Embryonic facial prominence (tissue), 1 donor: ENCODE measurements around the gene LRRC4.

Experiments used
- DNase-seq: peaks from one replicate; pipeline ENCODE4 v3.0.0-alpha.2; 2016; ENCODE audit errors: extremely low spot score

LRRC4 gene

DNA sequence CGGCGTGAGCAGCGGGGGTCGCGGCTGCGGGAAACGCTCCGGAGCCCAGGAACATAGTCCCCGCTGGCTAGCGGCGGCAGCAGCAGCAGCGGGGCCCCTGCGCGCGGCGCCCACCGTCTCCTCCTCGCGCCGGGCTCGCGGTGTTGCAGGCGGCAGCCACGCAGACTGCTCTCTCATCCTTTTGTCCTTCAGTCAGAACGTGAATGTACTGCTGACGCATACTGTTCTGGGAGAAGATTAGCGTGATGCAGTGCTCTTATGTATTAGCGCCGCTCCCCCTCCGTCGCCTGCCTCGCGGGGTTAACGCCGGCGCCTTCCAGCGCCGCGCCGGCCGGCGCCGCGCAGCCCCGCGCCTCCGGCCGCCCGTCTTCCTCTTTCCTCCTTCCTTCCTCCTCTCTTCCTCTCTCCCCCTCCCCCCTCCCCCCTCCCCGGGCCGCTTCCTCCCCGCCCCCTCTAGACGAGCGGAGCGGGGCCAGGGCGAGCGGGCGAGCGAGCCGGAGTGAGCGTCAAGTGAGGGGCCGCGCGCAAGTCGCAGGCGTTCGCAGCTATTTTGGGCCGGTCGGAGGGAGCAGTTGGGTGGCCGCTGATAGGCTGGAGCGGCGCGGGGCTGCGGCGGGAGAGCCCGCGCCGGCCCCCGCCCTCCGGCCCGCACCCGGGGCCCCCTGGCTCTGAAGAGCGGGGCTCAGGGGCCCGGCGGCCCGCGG lies 816 bp upstream of the LRRC4 start:
- DNase-seq: peak; percentile 70

DNA sequence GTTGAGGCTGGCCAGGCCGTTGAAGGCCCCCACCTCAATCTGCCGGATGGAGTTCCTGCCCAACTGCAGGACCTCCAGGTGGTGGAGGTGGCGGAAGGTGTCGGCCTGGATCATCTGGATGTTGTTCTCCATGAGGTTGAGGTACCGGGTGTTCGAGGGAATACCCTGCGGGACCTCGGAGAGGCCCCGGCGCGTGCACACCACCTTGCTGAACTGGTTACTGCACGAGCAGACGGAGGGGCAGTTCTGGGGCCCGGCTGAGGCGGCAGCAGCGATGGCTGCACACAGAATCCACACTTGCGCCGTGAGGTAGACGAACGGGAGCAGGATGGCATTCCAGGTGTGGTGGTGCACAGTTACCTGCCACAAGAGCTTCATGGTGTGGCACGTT lies 979 bp downstream of the LRRC4 start:
- no peak for DNase-seq

DNA sequence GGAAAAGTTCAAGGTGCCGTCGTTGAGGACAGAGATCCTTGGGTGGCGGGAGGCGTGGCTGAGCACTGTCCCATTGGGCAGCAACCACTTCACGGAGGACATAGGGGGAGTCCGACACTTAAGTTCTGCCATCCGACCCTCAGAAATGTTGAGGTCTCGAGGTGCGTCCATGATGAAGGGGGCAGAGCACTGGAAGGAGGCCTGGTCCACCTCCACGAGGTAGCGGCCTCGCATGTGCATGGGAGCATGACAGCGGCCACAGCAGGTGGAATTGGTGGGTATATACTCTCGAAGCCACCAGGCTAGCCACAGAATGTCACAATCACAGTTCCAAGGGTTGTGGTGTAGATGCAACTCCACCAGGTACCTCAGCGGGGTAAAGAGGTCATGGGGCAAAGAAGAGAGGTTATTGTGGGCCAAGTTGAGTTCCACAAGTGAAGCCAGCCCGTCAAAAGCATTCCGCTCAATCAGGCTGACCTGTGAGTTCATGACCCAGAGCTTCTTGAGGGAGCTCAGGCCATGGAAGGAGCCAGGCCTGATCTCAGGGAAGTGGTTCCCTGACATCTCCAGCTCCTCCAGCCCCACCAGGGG lies 1.7 kb downstream of the LRRC4 start:
- no peak for DNase-seq

DNA sequence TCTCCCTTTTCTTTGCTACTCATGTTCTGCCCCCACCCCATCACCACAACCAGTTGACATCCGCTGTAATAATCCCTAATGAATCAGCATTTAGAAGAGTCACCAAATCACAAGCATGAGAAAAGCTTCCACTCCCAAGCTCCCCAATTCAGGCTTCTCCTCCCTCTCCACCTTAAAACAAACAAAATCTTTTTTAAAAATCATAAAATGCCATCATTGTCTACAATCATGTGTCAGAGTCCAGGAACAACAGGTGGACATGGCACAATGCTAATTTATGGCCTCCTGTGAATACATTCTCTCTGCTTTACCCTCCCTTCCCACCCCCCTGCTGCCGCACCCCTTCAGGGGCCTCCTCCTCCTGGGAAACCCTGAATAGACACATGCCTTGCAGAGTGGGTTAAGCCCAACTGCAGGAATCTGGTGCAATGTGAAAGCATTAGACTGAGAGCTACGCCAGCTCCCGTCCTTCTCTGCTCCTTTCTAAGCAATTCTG lies 3.7 kb downstream of the LRRC4 start:
- DNase-seq: no peak

DNA sequence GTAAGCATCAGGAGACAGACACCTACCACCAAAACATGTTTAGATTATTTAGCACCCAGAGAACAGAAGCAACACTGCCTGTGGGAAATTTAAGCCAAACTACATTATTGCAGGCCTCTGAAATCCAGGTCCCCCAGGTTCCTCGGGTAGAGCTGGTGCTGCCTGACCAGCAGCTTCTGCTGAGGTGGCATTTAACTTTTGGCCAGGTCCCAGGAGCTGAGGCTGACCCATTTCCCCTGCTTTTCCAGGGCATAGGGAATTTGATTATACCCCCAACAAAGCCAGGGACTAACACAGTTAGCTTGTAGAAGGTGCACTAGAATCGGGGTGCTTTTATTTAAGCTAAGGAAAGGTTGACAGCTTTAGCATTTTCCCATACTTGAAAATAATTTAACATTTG lies 4.7 kb downstream of the LRRC4 start:
- no peak for DNase-seq

DNA sequence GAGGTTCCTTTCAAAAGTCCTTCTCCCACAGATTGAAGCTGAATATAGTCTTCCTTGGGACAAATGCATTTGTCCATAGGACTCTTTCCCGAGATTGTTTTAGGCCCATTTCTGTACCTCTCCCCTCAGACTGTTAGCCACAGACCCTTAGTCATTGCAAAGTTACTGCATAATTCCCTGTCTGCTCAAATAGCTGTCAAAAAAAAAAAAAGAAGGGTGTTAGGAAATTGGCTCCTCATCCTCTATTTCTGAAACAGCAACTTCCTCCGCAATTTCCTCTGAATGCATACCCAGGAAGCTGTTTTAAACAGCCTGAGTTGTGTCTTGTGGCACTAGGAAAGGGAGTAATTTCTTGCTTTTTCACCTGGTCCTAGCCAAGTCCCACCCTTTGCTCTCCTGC lies 5.4 kb downstream of the LRRC4 start:
- DNase-seq: no peak

DNA sequence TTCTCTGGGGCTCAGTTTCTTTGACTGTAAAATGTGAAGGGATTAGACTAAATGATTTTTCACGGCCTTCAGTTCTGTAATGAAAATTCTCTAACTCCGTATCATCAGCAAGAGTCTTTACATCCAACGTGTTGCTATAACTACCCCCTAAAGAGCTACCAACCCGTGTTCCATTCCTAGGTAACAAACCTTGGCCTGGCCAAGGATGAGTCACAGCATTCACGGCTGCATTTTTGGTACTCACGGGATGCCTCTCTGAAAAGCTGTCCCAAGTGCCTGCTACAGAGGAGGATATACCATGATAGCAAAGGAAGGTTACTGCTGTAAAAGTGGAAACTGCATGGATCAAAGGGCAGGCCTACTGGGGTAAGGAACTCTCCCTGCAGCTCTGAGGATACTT lies 5.9 kb downstream of the LRRC4 start:
- DNase-seq: no peak

DNA sequence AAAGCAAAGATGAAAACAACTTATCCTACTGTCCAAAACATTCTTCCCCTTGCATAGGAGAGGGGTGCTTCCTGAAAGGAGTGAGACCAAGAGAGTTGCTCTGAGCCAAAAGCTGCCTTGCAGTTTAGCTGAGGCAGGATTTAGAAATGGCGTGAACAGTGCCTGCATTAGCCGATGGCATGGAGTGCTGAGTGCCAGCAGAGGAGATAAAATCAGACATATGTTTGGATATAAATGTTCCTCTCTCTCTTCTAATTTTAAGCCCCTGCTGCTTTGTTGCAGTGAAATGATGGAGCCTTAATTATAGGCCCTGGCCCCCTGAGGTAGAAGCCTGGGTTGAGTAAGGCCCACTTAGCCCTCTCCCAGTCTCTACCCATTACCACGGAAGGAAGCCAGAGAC lies 7.1 kb downstream of the LRRC4 start:
- DNase-seq: no peak

DNA sequence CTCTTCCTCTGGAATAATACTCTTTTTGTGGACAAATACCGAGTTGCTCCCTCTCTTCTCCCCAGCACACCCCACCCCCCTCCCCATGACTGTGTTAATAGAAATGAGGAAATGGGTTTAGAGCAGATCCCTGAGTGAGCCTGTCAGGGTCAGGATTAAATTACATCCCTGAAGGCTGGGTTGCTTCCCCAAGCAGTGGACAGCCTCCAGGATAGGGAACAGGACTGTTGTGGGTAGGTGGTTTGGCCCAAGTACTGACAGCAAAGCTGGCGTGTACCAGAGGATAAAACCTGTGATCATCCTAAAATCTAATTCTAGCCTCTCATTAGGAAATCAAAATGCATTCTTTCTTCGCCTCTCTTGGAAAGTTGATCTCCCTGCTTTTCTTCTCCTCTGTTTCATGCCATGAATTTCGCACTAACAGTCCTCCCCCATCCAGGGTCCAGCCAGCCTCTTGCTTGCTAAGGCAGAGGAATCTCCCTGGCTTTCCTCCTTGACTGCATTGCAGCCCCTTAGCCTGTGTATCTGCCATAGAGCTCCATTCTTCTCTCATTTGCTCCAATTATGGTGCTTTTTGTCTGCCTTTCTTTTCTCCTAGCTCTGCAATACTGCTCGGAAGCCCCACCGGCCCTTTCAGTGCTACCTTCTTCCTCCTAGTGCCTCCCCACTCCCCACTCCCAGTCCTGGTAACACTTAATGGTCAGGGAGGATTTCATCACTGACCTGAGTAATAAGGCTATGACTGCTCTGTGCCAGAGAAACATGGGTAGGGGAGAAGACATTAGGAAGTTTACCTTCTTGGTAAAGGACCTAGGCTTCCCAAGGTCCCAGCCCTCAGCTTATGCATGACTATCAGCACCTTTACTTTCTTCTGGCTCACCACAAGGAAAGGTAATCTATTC lies 8.4 kb downstream of the LRRC4 start:
- DNase-seq: no peak

DNA sequence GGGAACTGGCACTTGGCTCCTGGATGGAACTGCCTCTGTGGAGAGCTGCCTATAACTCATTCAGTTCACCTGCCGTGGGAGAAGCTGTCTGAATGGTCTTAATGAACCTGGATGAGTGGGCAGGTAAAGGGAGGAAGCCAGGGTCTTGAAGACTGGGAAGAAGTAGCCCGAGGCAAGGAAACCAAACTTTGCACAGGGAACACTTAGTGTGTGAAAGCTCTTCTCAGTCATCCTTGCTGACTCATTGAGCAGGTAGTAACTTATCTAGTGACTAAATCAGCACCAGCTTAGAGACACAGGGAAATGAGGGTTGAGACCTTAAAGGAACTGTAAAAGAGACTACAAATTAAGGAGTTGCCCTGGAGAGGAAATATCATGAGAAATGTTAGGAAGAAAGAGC lies 9.9 kb downstream of the LRRC4 start:
- no peak for DNase-seq

DNA sequence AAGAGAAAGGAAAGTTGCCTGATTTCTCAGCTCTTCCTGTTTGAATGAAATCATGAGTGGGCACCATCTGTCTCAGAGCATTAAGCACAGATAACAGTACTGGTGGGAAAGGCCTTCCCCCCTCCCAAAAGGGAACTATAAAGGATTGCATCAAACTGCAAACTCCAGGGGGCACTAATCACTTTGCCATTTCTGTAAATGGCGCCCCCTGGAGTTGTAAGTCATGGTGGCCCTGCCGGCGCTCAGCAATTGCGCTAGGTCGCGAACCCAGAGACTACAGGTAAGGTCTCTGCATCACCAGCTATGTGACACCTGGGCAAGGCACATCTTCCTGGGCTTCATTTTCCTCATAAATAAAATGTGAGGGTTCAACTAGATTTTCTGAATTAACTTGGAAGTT lies 11.1 kb downstream of the LRRC4 start:
- DNase-seq: no peak

DNA sequence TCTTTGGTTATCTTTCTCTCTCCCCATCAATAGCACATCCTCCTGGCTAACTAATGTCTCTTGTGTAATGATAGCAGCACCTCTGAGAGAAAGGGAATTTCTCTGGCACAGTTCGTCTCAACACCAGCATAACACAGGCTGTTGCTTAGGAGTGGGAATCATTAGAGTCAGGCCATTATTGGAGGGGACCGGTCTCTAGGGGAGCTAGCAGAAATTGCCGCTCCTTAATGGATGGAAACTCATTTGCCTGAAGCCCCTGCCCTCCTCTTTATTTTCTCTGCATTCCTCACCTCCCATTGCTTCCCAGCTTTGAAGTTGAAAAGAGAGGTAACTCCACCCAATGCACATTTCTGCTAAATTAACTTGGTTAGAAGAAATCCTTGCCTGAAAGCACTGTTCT lies 11.9 kb downstream of the LRRC4 start:
- no peak for DNase-seq

DNA sequence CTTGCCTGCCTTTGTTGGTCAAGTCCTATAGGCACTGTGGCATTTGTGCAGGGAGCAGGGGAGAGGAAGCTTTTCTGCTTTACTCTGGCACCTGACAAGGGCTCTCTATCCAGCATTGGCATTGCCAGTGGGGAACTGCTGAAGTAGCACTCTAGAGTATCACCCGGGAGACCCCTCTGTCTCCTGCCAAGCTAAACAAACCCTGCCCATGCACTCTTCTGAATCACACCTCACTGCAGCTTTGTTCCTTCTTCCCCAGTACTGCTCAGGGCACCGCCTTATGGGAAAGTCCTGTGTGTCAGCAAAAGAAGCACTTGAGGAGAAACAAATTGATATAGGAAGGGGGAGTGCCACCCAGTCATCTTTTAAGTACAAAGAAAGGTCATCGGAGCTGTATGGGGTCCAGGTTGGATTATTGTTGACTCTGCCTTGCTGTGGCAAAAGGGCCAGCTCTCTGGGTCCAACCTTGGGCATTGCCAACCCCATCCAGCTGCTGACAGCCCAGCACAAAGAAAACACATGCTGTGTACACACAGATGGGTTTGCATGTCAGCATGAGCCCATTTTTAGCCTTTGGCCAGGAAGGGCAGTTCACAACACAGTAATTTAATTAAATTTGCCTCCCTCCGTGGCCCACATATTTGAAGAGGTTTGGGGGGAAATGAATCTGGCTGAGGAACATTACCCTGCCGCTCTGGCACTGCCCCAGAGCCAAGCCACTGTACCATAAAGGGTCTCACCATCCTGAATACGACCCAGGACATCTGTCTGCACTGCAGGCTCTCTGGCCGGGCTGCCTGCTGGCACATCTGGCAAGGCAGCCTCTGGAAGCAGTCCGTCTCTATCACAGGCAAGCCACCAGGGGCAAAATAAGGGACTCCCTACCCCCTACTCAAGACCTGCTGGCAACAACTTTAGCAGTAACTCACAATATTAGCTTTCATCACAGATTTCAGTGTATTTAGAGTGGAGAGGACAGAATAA lies 13.1 kb downstream of the LRRC4 start:
- no peak for DNase-seq

DNA sequence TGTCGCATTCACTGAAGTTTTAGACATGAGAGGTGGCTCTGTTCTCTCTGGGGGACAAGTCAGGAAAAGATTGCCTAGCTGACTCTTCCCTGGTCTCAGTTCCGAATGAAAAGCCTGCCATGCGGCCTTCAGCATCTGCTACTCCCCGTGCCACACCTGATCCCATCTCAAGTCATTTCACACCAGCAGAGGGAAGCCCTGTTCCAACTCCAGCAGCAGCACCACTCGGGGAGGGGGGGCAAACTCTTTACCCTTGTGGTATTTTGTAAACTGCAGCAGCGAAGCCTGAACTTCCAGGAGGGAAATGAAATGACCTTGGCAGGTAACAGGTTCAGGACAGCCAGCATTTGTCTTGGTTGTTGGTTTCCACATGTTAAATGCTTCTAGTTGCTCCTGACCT lies 13.8 kb downstream of the LRRC4 start:
- DNase-seq: no peak

DNA sequence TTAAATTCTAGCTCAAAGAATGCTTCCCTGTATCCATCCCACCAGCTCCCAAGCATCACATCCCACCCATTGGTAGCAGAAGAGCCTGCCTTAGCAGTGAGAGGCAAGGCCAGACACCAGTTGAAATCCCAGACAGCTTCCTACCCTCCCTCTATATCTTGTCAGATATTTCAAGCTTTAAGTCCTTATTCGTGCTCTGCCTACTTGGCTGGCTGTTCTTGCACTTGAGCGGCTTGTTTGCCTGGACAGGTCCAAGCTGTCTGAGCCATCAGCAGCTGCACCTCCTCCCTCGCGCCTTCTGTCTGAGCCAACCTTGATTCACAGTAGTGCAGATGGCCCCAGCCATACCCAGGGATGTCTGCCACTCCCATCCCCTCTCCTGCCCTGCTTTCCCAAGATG lies 16.4 kb downstream of the LRRC4 start:
- DNase-seq: no peak

DNA sequence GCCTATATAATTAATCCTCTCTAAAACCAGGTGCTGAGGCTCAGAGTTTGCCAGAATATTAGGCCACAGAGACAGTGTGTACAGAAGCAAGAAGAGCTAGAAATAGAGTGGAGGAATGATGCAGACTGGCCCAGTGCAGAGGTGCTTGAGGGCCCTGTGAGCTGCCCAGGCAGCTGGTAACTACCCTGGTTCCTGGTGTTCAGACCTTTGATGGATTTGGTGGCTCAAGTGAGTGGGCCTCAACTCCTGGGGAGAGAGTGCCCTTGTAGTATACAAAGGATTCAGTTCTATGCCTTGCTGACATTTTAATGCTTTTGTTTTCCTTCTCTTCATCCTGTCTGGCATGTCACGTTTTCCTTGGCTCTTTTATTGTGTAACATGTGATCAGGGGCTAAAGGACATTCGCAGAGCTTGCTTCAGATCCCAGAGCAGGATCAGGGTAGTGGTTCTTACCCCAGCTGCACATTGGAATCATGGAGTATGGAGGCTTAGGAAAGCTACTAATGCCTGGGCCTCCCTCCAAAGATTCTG lies 20.0 kb downstream of the LRRC4 start:
- no peak for DNase-seq

DNA sequence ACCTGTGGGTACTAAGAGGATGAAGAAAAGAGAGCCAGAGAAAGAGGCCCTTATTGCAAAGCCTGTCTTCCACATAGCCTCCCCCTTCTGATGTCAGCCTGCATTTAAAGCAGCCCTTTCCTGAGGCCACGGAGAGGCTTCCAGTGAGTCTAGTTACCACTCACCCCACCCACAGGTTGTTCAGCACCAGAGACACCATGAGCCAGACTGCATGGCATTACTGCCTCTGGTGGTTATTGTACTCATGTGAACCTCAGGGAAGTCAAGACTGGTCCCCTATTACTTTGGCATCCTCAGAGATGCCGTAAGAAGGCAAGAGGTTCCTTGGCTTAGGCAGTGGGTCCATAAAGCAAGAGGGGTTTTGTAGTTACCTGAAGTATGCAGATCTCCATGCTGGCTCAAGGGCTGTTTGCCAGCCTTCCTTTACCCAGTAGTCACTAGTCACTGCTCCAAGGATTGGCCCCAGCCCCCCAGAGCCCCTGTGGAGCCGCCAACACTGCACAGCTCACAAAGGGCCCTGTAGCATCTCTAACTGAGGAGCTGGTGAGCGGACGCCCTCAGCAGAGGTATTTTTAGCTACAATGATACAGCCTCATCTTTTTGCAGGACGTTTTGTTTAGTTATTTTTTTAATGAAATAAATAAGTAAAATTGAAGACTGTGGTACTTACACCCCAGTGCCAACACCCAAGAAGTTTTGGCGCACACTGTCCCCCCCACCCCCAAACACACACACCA lies 20.7 kb downstream of the LRRC4 start:
- no peak for DNase-seq

DNA sequence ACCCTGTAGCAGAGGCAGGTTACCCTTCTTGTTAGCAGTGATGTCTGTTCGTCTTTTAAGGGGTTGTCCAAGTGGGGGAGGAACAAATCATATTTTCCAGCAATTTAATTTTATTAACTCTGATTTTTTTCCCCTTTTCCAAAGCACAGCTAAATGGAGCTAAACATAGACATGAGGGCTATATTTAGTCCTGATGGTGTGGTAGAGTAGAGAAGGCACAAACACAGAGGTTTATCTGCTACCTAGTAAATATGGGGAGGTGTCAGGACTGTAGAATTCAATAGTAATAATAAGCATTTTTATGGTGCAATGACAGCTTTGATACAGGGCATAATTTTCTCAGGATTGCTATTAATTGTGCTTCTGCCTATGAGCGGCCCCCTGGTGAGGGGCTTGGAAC lies 22.5 kb downstream of the LRRC4 start:
- no peak for DNase-seq

DNA sequence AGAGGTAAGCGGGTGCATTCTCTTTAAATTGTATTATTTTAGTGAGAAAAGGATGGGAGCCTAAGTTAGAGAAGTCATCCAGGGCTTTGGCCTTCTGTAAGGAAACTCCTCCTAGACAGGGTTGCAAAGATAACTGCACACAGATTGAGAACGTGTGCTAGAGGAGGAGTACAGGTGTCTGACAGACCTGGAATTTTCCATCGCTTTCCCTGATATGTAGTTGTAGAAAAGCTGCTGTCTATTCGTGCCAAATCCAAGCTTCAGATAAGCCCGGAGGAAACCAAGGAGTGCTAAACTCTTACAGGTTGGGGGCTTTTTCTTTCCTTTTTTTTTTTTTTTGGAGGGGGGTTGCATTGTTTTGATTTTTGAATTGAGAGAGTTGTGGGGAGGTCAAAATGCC lies 23.1 kb downstream of the LRRC4 start:
- no peak for DNase-seq

DNA sequence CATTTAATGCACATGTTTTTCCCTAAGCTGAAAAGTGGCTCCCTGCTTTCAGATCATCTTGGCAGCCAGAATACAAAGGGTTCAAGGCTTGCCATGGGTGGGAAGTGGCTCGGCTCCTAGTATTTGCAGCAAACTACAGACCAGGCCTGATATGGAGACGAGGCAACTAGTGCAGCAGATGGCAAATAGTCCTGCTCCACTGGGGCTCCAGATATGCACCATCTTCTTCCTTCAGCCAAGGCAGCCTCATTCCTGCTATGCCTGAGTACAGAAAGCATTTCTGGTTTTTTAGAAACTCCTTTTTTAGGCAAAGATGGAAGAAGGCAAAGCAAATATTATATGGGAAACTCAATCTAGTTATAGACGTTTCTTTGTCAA lies 23.9 kb downstream of the LRRC4 start:
- DNase-seq: no peak
